HUES6 (cell line): ENCODE results near the gene CFAP99.
"Not testable (repeated sequence)": the region's sequence is repeated elsewhere in the genome, so short reads cannot be mapped to it uniquely, and the experiment has no call there.

ENCODE experiments used
- H3K27ac ChIP-seq: 2 replicates; pipeline ENCODE4 v1.7.0; 2013; ENCODE audit warnings: low read depth, mild to moderate bottlenecking, low read length, inconsistent platforms
- H3K27me3 ChIP-seq: 2 replicates; pipeline ENCODE4 v1.6.1; 2013; ENCODE audit warnings: low read length; ENCODE audit not compliant: control insufficient read depth, insufficient read depth
- H3K36me3 ChIP-seq: 2 replicates; pipeline ENCODE4 v1.6.1; 2013; ENCODE audit warnings: low read length; ENCODE audit not compliant: control insufficient read depth, insufficient read depth
- H3K4me1 ChIP-seq: 2 replicates; pipeline ENCODE4 v1.6.1; 2013; ENCODE audit warnings: low read length; ENCODE audit not compliant: control insufficient read depth, insufficient read depth
- H3K4me3 ChIP-seq: 2 replicates; pipeline ENCODE4 v1.5.1; 2013; ENCODE audit warnings: low read depth, low read length
- H3K9ac ChIP-seq: one replicate; pipeline ENCODE4 v1.6.1; 2013; ENCODE audit warnings: mild to moderate bottlenecking, low read length
- H3K9me3 ChIP-seq: 2 replicates; pipeline ENCODE4 v1.6.1; 2013; ENCODE audit warnings: low read depth, low read length; ENCODE audit not compliant: control insufficient read depth, insufficient read depth

CFAP99 gene

DNA sequence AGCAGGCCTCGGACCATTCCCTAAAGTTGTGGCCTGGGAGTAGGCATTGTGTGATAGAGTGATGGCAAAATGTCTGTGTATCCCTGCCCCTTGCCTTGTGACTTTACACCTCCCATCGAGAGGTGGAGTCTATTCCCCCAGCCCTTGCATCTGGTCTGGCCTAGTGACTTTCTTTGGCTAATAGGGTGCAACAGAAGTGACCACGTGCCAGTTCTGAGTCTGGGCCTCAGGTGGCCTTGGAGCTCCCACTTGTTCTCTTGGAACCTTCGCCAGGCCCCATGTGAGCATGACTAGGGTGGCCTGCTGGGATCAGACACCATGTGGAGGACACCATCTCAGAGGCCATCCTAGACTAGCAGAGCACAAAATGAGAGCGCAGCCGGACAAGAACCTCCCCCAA, 46.3 kb downstream of the CFAP99 start:
- H3K36me3 ChIP-seq = no peaks in the 10 kb centered on the region
- H3K27ac ChIP-seq = no peak overlapping the region
- peaks cover 30% of the 10 kb centered on the region for H3K27me3 ChIP-seq
- H3K9me3 ChIP-seq = no peaks in the 10 kb centered on the region
- H3K4me3 ChIP-seq = no peak overlapping the region
- no peak overlapping the region for H3K9ac ChIP-seq
- H3K4me1 ChIP-seq = peaks cover 5% of the 10 kb centered on the region; the same call in 1 of the 2 replicates

DNA sequence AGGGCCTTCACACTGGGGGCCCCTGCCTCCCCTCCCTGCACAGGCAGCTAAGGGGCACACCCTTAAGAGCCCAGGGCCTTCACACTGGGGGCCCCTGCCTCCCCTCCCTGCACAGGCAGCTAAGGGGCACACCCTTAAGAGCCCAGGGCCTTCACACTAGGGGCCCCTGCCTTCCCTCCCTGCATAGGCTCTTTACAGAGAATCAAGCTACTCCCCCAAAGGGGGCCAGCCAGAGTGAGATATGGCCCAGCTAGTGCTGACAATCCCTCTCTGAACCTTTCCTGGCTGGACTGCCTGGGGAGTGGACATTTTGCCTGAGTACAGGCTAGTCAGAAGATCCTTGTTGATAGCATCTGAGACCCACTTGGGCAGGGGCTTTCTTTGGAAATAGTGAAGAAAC, 46.8 kb downstream of the CFAP99 start:
- H3K9ac ChIP-seq, H3K36me3 ChIP-seq, H3K4me1 ChIP-seq, H3K27ac ChIP-seq, H3K9me3 ChIP-seq, H3K4me3 ChIP-seq: not testable (repeated sequence)
- H3K27me3 ChIP-seq = peaks cover 25% of the 10 kb centered on the region

DNA sequence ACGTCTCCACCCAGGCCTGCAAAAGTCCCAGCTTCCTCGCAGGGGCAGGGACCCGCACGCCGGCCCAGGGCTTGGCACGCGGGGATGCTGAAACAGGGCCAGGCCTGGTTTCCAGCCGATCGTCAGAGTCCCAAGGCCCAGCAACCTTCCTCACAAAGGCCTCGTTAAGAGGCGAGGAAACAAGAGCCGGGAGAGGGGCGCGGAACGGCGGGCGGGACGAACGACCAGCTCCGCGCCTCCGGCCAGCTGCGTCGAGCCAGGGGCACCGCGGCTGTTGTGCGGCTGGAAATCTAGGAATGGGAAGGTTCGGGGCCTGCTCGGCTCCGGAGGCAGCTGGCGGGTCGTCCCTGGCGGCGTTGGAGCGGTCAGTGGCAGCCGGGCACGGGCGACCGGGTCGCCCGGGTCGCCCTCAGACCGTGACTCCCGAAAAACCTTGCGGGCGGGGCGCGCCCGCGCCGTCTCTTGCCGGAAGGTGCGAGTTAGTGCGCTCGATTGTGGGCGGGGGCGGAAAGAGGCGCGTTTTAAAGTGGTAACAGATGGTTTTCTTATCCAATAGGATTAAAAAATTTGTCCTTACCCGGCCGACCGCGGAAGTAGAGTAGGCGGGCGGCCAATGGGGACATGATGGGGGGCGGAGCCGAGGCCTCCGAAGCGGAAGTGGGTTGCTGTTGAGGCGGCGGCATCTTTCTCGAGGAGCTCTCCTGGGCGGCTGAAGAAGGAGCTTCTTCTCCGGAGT, 49.9 kb downstream of the CFAP99 start, which contains the start of gene RNF4:
Gene RNF4, plus strand, starts transcription at position 651 of the 736 bp plus-strand sequence. CDS start 21,388 bp downstream, outside the sequence.
- Histone ChIP-seq H3K36me3 (peaks cover 31% of the 10 kb centered on the region), H3K27me3 (peaks cover 3% of the 10 kb centered on the region), H3K27ac (peak within 1 kb of the TSS; percentile 93), H3K9ac (peak within 1 kb of the TSS; percentile 95), H3K4me3 (peak within 1 kb of the TSS; percentile 93), H3K9me3 (peaks cover 5% of the 10 kb centered on the region; the same call in 1 of the 2 replicates), H3K4me1 (peaks cover 5% of the 10 kb centered on the region; the same call in 1 of the 2 replicates)

DNA sequence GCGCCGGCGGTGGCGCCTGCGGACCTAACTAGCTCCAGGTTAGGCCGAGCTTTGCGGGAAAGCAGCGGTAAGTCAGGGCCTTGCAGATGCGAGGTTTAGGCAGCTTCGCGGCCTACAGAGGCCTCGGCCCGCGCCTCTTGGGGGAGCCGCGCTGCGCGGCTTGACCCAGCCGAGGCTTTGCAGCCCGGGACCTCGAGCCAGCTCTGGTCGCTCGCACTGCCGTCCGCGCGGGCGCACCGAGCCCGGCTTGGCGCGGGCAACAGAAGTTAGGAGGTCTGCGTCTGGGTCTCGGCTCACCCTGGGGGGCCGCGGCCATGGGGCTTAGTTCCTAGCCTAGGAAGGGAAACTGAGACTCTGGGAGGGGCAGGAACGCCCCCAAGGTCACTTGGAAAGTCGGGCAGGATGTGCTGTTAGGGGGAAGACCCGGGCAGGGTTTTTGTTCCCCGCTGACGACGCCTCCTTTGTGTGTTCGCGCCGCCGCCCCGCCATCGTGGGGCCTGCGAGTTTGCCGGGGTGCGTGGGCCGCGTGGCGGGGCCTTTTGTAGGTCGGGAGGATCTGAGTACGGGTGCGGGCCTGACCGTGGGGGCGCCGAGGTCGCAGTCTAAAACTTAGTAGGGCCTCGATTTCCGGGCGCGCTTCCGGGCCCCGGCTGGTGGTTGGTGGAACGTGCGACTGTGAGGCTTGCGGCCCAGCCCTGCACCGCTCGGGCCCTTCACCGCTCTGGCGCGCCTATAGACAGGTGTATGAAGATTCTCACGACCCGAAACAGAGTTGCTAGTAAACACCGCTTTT, 50.6 kb downstream of the CFAP99 start:
- no peaks in the 10 kb centered on the region for H3K27me3 ChIP-seq
- peak overlapping the region; percentile 93 for H3K4me3 ChIP-seq
- peak overlapping the region; percentile 93 for H3K27ac ChIP-seq
- peaks cover 5% of the 10 kb centered on the region; the same call in 1 of the 2 replicates for H3K9me3 ChIP-seq
- peaks cover 38% of the 10 kb centered on the region for H3K36me3 ChIP-seq
- H3K4me1 ChIP-seq = peaks cover 5% of the 10 kb centered on the region; the same call in 1 of the 2 replicates
- H3K9ac ChIP-seq = peak overlapping the region; percentile 95

DNA sequence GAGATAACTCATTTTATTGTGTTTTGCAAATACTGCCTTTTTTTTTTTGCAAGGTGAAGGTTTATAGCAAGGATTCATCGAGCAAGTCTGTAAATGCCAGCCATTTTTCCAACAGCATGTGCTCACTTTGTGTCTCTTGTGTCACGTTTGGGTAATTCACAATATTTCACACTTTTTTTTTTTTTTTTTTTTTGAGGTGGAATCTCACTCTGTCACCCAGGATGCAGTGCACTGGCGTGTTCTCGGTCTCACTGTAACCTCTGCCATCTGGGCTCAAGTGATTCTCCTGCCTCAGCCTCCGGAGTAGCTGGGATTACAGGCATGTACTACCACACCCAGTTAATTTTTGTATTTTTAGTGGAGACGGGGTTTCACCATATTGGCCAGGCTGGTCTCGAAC, 52.0 kb downstream of the CFAP99 start:
- H3K4me1 ChIP-seq = peaks cover 5% of the 10 kb centered on the region; the same call in 1 of the 2 replicates
- no peak overlapping the region for H3K9ac ChIP-seq
- no peak overlapping the region for H3K27ac ChIP-seq
- peak overlapping the region; percentile 93 for H3K4me3 ChIP-seq
- peaks cover 5% of the 10 kb centered on the region; the same call in 1 of the 2 replicates for H3K9me3 ChIP-seq
- H3K36me3 ChIP-seq = peaks cover 47% of the 10 kb centered on the region
- no peaks in the 10 kb centered on the region for H3K27me3 ChIP-seq

DNA sequence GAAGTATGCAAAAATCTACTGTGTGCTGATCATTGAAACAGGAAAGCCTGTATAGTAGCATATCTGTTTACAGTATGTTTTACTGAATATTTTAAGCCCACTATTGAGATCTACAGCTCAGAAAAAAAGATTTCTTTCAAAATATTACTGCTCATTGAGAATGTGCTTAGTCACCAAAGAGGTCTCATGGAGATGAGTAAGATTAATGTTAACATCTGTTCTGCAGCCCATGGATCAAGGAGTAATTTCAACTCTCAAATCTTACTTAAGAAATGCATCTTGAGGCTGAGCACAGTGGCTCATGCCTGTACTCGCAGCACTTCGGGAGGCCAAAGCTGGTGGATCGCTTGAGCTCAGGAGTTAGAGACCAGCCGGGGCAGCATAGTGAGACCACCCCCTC, 53.4 kb downstream of the CFAP99 start:
- no peaks in the 10 kb centered on the region for H3K27me3 ChIP-seq
- no peak overlapping the region for H3K9ac ChIP-seq
- no peak overlapping the region for H3K27ac ChIP-seq
- H3K4me1 ChIP-seq = peaks cover 5% of the 10 kb centered on the region; the same call in 1 of the 2 replicates
- H3K36me3 ChIP-seq = peaks cover 56% of the 10 kb centered on the region
- H3K9me3 ChIP-seq = peaks cover 5% of the 10 kb centered on the region; the same call in 1 of the 2 replicates
- H3K4me3 ChIP-seq = no peak overlapping the region

DNA sequence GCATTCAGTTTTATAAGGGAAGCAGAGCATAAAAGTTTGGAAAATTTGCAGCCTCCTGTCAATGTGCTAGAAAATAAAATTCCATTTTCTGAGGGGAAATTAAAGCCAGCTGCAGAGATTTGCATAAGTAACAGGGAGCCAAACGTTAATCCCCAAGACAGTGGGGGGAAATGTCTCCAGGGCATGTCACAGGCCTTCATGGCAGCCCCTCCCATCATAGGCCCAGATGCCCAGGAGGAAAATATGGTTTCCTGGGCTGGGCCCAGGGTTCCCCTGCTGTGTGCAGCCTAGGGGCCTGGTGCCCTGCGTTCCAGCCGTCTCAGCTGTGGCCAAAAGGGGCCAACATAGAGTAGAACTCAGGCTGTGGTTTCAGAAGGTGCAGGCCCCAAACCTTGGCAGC, 59.5 kb downstream of the CFAP99 start:
- Histone ChIP-seq H3K9ac (no peak overlapping the region), H3K27ac (no peak overlapping the region), H3K9me3 (no peaks in the 10 kb centered on the region), H3K4me3 (no peak overlapping the region), H3K27me3 (no peaks in the 10 kb centered on the region), H3K36me3 (peaks cover 35% of the 10 kb centered on the region), H3K4me1 (peaks cover 43% of the 10 kb centered on the region)

DNA sequence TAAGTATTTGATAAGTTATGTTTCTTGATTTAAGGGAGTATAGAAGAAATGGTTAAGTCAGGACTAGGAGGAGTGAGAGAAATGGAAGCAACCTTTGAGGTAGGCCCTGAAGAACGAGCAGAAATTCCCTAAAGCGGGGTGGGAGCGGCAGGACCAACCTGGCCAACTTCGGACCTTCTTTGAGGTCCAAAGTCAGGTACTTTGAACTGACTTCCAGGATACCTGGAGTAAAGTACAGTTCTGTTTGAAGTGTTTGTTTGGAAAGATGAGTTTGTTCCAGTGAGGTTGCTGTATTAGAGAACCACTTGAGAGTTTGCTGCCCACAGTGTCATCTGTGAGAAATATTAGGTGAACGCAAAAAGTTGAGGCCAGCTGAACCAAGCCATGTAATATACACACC, 61.9 kb downstream of the CFAP99 start:
- H3K9ac ChIP-seq = no peak overlapping the region
- peaks cover 57% of the 10 kb centered on the region for H3K4me1 ChIP-seq
- H3K27me3 ChIP-seq = no peaks in the 10 kb centered on the region
- no peak overlapping the region for H3K4me3 ChIP-seq
- H3K27ac ChIP-seq = no peak overlapping the region
- no peaks in the 10 kb centered on the region for H3K9me3 ChIP-seq
- H3K36me3 ChIP-seq = peaks cover 19% of the 10 kb centered on the region

DNA sequence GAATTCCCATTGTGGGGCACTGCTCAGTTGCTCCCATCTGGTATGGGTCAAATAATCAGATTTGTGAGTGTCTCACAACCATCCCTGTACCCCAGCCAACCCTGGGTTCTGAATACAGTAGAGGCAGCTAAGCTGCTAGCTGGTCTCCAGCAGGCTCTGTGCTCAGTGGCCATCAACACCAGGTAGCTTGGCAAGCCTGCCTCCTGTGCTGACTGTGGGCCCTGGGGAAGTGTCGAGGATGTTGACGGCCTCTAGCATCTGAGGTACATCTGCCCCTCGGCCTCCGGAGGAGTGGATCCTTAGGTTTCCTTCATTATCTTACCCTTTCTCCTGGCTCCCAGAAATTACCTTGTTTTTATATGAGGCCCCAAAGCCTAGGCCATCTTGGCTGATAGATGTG, 63.4 kb downstream of the CFAP99 start:
- peaks cover 57% of the 10 kb centered on the region for H3K4me1 ChIP-seq
- no peak overlapping the region for H3K27ac ChIP-seq
- H3K4me3 ChIP-seq = no peak overlapping the region
- no peaks in the 10 kb centered on the region for H3K27me3 ChIP-seq
- H3K9me3 ChIP-seq = no peaks in the 10 kb centered on the region
- peaks cover 9% of the 10 kb centered on the region for H3K36me3 ChIP-seq
- no peak overlapping the region for H3K9ac ChIP-seq

DNA sequence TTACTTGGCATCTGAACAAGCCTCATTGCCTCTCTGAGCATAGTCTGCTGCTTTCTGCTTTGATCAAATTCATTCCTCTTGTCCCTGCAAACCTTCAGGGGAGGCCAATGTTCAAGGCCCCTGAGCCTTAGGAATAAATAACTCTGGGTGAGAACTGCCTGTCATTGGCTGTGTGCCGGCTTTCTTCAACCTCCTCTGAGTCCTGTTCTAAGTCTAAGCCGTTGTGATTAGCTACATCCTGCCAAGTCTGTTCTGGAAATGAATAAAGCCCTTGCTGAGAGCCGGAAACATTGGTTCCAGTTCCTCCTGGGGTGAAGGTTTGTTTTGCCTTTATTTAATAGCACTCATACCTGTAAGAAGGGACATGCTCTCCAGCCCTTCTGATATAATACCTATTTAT, 63.9 kb downstream of the CFAP99 start:
- Histone ChIP-seq H3K27ac (no peak overlapping the region), H3K4me1 (peaks cover 53% of the 10 kb centered on the region)

DNA sequence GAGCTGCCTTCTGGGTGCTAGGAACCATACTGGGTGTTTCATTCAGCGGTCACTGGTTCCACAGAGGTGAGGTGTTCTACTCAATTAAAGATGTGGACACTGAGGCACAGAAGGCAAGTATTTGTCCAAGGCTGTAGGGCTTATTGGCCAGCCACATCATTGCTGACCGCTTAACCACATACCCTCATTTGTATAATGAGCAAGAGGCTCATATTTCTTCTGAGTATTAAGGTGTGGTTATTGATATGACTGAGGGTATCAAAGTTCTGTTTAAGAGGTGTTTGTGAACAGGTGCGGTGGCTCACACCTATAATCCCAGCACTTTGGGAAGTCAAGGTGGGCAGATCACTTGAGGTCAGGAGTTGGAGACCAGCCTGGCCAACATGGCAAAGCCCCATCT, 64.5 kb downstream of the CFAP99 start:
- Histone ChIP-seq H3K27ac (no peak overlapping the region), H3K4me3 (no peak overlapping the region), H3K27me3 (no peaks in the 10 kb centered on the region), H3K36me3 (peaks cover 9% of the 10 kb centered on the region), H3K4me1 (peaks cover 48% of the 10 kb centered on the region), H3K9me3 (no peaks in the 10 kb centered on the region), H3K9ac (no peak overlapping the region)

More for the DNA sequence above, 63.9 kb downstream of the CFAP99 start:
- H3K27me3 ChIP-seq = no peaks in the 10 kb centered on the region
- no peak overlapping the region for H3K9ac ChIP-seq
- H3K36me3 ChIP-seq = peaks cover 9% of the 10 kb centered on the region
- no peak overlapping the region for H3K4me3 ChIP-seq
- H3K9me3 ChIP-seq = no peaks in the 10 kb centered on the region
